ENCODE results near the gene MVB12B. TPM values are rescaled to one million over a fixed set of nuclear protein-coding genes. Genes with fewer than 3 reads are reported as not detected.

Gene MVB12B
- polyA plus RNA-seq, 1 donor from 2014 or later, result 39.5 TPM

DNA sequence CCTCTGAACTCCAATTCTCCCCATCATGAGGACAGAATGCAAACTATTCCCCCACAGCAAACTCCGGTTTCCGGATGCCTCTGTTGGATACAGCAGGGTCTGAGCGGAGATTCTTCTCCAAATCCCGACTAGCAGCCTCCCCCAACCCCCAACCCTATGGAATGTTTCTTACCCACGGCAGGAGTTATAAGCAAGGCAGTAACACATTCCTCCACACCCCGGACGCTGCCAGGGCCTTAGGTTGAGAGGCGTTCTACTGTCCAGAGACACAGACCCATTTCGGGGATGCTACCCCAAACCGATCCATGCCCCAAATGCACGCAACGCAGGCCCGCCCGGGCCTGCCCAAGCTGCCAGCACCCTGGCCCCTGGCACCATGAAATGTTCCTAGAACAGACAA, 201.5 kb downstream of the MVB12B start:
- Histone ChIP-seq H3K79me2 (replicated peaks; ENCODE audit: insufficient read depth, low read length) (no peaks in the 10 kb centered on the region), H3K27ac (ENCODE audit: low read length) (no peak overlapping the region), H3F3A (ENCODE audit: insufficient read depth, low read length, poor library complexity, severe bottlenecking) (no peaks in the 10 kb centered on the region), H3K9me2 (ENCODE audit: insufficient read depth, low read length) (no peaks in the 10 kb centered on the region), H4K20me1 (ENCODE audit: insufficient read depth) (no peaks in the 10 kb centered on the region), H3K4me2 (ENCODE audit: low read length) (no peak overlapping the region), H3K27me3 (ENCODE audit: insufficient read depth, low read depth, low read length) (no peaks in the 10 kb centered on the region), H3K36me3 (ENCODE audit: insufficient read depth, low read length) (no peaks in the 10 kb centered on the region), H3K9ac (ENCODE audit: low read length) (no peak overlapping the region), H3K9me3 (ENCODE audit: low read length) (no peaks in the 10 kb centered on the region), H3K4me3 (ENCODE audit: low read length) (no peak overlapping the region), H2AFZ (ENCODE audit: low read depth, low read length) (no peak overlapping the region)
- TF ChIP-seq, protein P1, sequence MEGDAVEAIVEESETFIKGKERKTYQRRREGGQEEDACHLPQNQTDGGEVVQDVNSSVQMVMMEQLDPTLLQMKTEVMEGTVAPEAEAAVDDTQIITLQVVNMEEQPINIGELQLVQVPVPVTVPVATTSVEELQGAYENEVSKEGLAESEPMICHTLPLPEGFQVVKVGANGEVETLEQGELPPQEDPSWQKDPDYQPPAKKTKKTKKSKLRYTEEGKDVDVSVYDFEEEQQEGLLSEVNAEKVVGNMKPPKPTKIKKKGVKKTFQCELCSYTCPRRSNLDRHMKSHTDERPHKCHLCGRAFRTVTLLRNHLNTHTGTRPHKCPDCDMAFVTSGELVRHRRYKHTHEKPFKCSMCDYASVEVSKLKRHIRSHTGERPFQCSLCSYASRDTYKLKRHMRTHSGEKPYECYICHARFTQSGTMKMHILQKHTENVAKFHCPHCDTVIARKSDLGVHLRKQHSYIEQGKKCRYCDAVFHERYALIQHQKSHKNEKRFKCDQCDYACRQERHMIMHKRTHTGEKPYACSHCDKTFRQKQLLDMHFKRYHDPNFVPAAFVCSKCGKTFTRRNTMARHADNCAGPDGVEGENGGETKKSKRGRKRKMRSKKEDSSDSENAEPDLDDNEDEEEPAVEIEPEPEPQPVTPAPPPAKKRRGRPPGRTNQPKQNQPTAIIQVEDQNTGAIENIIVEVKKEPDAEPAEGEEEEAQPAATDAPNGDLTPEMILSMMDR (IDR thresholded peaks at IDR 0.05; ENCODE audit: poor library complexity, severe bottlenecking), result no peak
- no peak for TF ChIP-seq TAF1 (IDR thresholded peaks at IDR 0.05; ENCODE audit: low read depth)

DNA sequence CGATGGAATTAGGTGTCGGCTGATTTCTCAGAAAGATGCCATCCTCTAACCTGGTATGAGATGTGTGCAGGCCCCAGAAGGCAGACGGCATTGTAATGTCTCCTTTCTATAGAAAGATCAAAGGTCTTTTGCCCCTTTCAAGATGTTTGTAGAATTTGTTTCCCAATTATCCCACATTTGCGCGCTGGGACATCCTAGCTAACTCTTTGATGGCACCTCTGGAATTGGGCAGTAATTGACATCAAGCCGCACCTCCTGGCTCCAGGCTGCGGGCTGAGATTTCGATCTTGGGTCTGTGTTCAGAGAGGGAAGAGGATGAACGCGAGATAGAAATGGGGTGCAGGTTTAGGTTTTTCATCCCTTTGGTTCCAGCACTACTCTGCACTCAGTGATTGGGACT, 202.3 kb downstream of the MVB12B start:
- Histone ChIP-seq H4K20me1 (ENCODE audit: insufficient read depth) (no peaks in the 10 kb centered on the region), H3K79me2 (replicated peaks; ENCODE audit: insufficient read depth, low read length) (no peaks in the 10 kb centered on the region), H3K27ac (ENCODE audit: low read length) (no peak overlapping the region), H3K4me2 (ENCODE audit: low read length) (no peak overlapping the region), H3K4me3 (ENCODE audit: low read length) (no peak overlapping the region), H3K9me2 (ENCODE audit: insufficient read depth, low read length) (no peaks in the 10 kb centered on the region), H3K27me3 (ENCODE audit: insufficient read depth, low read depth, low read length) (no peaks in the 10 kb centered on the region), H2AFZ (ENCODE audit: low read depth, low read length) (no peak overlapping the region), H3K9me3 (ENCODE audit: low read length) (no peaks in the 10 kb centered on the region), H3K9ac (ENCODE audit: low read length) (no peak overlapping the region), H3F3A (ENCODE audit: insufficient read depth, low read length, poor library complexity, severe bottlenecking) (no peaks in the 10 kb centered on the region), H3K36me3 (ENCODE audit: insufficient read depth, low read length) (no peaks in the 10 kb centered on the region)
- no peak for TF ChIP-seq RAD21 (conservative IDR thresholded peaks at IDR 0.05)

DNA sequence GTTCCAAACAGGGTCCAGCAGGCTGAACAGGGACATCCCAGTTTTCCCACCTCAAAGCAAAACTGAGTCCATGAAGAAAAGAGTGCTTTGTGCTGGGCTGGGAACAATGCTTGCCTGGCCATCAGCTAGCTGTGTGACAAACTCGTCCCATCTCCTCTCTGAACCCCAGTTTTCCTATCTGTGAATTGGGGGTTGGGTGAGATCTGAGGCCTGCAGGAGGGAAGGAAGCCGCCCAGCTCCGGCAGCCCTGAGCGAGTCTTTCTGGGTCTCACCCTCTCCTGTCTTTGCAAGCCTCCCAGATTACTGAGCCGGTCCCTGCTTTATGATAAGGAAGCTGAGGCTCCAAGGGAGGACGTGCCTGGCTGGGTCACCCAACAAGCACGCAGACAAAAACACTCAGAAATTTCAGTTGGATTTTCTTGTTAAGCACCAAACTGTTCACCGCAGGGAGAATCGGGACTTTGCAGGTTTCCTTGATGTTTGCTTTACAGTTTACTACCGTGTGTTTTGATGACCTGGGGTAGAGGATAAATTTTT, 204.5 kb downstream of the MVB12B start:
- Histone ChIP-seq H3K27me3 (ENCODE audit: insufficient read depth, low read depth, low read length) (no peaks in the 10 kb centered on the region), H3K27ac (ENCODE audit: low read length) (no peak overlapping the region), H4K20me1 (ENCODE audit: insufficient read depth) (no peaks in the 10 kb centered on the region), H3K4me3 (ENCODE audit: low read length) (no peak overlapping the region), H3K36me3 (ENCODE audit: insufficient read depth, low read length) (no peaks in the 10 kb centered on the region), H3K9ac (ENCODE audit: low read length) (no peak overlapping the region), H3K9me3 (ENCODE audit: low read length) (no peaks in the 10 kb centered on the region), H3K79me2 (replicated peaks; ENCODE audit: insufficient read depth, low read length) (no peaks in the 10 kb centered on the region), H3K9me2 (ENCODE audit: insufficient read depth, low read length) (no peaks in the 10 kb centered on the region), H2AFZ (ENCODE audit: low read depth, low read length) (no peak overlapping the region), H3F3A (ENCODE audit: insufficient read depth, low read length, poor library complexity, severe bottlenecking) (no peaks in the 10 kb centered on the region), H3K4me2 (ENCODE audit: low read length) (no peak overlapping the region)
- TF ChIP-seq POLR2AphosphoS5 (IDR thresholded peaks at IDR 0.05), result no peak
- TF ChIP-seq, protein P2, sequence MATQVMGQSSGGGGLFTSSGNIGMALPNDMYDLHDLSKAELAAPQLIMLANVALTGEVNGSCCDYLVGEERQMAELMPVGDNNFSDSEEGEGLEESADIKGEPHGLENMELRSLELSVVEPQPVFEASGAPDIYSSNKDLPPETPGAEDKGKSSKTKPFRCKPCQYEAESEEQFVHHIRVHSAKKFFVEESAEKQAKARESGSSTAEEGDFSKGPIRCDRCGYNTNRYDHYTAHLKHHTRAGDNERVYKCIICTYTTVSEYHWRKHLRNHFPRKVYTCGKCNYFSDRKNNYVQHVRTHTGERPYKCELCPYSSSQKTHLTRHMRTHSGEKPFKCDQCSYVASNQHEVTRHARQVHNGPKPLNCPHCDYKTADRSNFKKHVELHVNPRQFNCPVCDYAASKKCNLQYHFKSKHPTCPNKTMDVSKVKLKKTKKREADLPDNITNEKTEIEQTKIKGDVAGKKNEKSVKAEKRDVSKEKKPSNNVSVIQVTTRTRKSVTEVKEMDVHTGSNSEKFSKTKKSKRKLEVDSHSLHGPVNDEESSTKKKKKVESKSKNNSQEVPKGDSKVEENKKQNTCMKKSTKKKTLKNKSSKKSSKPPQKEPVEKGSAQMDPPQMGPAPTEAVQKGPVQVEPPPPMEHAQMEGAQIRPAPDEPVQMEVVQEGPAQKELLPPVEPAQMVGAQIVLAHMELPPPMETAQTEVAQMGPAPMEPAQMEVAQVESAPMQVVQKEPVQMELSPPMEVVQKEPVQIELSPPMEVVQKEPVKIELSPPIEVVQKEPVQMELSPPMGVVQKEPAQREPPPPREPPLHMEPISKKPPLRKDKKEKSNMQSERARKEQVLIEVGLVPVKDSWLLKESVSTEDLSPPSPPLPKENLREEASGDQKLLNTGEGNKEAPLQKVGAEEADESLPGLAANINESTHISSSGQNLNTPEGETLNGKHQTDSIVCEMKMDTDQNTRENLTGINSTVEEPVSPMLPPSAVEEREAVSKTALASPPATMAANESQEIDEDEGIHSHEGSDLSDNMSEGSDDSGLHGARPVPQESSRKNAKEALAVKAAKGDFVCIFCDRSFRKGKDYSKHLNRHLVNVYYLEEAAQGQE (IDR thresholded peaks at IDR 0.05; ENCODE audit: borderline replicate concordance), result no peak
- TF ChIP-seq EP300 (conservative IDR thresholded peaks at IDR 0.05; ENCODE audit: poor library complexity, severe bottlenecking), result no peak
- no peak for TF ChIP-seq SMC3 (conservative IDR thresholded peaks at IDR 0.05; ENCODE audit: poor library complexity)
- TF ChIP-seq MXI1 (conservative IDR thresholded peaks at IDR 0.05; ENCODE audit: poor library complexity, severe bottlenecking), result no peak
- TF ChIP-seq, protein P1 (IDR thresholded peaks at IDR 0.05; ENCODE audit: poor library complexity, severe bottlenecking), result no peak
- TF ChIP-seq TAF1 (IDR thresholded peaks at IDR 0.05; ENCODE audit: low read depth), result no peak
- TF ChIP-seq EZH2 (IDR thresholded peaks at IDR 0.05; ENCODE audit: borderline replicate concordance, insufficient read depth, low read length, poor library complexity, severe bottlenecking), result no peak
- TF ChIP-seq RAD21 (conservative IDR thresholded peaks at IDR 0.05), result no peak
